MV-4-11 (cell line): ENCODE data around the gene FREM3.

ENCODE experiments used
- DNase-seq: peaks from one replicate; lab custom pipeline; 2025; lab: John Stamatoyannopoulos, UW

Gene FREM3

GRCh38 chr4:143667461-143667860, 33.0 kb downstream of the FREM3 start:
- peak; percentile 13 for DNase-seq

- DNase-seq = no peak
These were observed 42.1 kb downstream of the FREM3 start for GRCh38 chr4:143658336-143658735.

- DNase-seq = no peak
These were observed 45.9 kb downstream of the FREM3 start for GRCh38 chr4:143654571-143654970.

- DNase-seq = no peak
These were observed 47.4 kb downstream of the FREM3 start for GRCh38 chr4:143653031-143653430.

- no peak for DNase-seq
These were observed 57.1 kb downstream of the FREM3 start for GRCh38 chr4:143643399-143643798.

- no peak for DNase-seq
These were observed 57.9 kb downstream of the FREM3 start for GRCh38 chr4:143642611-143643010.

GRCh38 chr4:143641361-143641760, 59.1 kb downstream of the FREM3 start:
- no peak for DNase-seq

GRCh38 chr4:143634763-143635162, 65.7 kb downstream of the FREM3 start:
- no peak for DNase-seq

GRCh38 chr4:143633833-143634232, 66.6 kb downstream of the FREM3 start:
- no peak for DNase-seq

GRCh38 chr4:143626134-143626911, 74.2 kb downstream of the FREM3 start:
- no peak for DNase-seq

- no peak for DNase-seq
These were observed 74.8 kb downstream of the FREM3 start for GRCh38 chr4:143625632-143626031.

- DNase-seq = no peak
These were observed 76.6 kb downstream of the FREM3 start for GRCh38 chr4:143623896-143624295.

- DNase-seq = no peak
These were observed 81.7 kb downstream of the FREM3 start for GRCh38 chr4:143618811-143619210.

- no peak for DNase-seq
These were observed 82.3 kb downstream of the FREM3 start for GRCh38 chr4:143617994-143618679.

- peak; percentile 84 for DNase-seq
These were observed 83.7 kb downstream of the FREM3 start for GRCh38 chr4:143616771-143617170.

GRCh38 chr4:143609492-143609891, 91.0 kb downstream of the FREM3 start:
- no peak for DNase-seq

- no peak for DNase-seq
These were observed 94.0 kb downstream of the FREM3 start for GRCh38 chr4:143606480-143606879.

GRCh38 chr4:143599827-143600226, 100.6 kb downstream of the FREM3 start:
- no peak for DNase-seq

GRCh38 chr4:143598816-143599215, 101.7 kb downstream of the FREM3 start:
- DNase-seq = no peak

GRCh38 chr4:143597276-143597675, 103.2 kb downstream of the FREM3 start:
- DNase-seq = no peak

GRCh38 chr4:143587703-143588102, 112.8 kb downstream of the FREM3 start:
- DNase-seq = no peak

- no peak for DNase-seq
These were observed 114.4 kb downstream of the FREM3 start for GRCh38 chr4:143586080-143586479.

- no peak for DNase-seq
These were observed 114.9 kb downstream of the FREM3 start for GRCh38 chr4:143585548-143585947.
